WTC11 (cell line): ENCODE results near the gene CD2AP. TPM values are rescaled to one million over a fixed set of nuclear protein-coding genes. Genes with fewer than 3 reads are reported as not detected.
"Not testable (repeated sequence)": the region's sequence is repeated elsewhere in the genome, so short reads cannot be mapped to it uniquely, and the experiment has no call there.

Experiments used
- ATAC-seq: fragments of 200-7000 bp; cut with Tn5 transposase; 2 replicates; pipeline ENCODE4 v1.10.0; 2021; ENCODE audit warnings: mild to moderate bottlenecking, moderate library complexity
- CTCF ChIA-PET: fragments of 300-600 bp; sonication (Branson Sonifier 250); formaldehyde crosslinking; loops from one replicate; lab custom pipeline; 2021; ENCODE audit warnings: antibody characterized with exemption; lab: Charles Lee
- POLR2A ChIA-PET: fragments of 350-600 bp; sonication (Branson Sonifier 250); formaldehyde crosslinking; loops from one replicate; lab custom pipeline; 2021; ENCODE audit warnings: antibody characterized with exemption; lab: Charles Lee
- DNase-seq: peaks from one replicate; pipeline ENCODE4 v3.0.0; 2021; ENCODE audit warnings: low spot score
- H3K27ac Mint-ChIP-seq: 2 replicates; pipeline ENCODE4 v1.8.0; 2021; ENCODE audit warnings: mixed read lengths
- H3K27me3 Mint-ChIP-seq: 2 replicates; pipeline ENCODE4 v1.8.0; 2021; ENCODE audit warnings: low read depth, mild to moderate bottlenecking, moderate library complexity, mixed read lengths
- H3K36me3 Mint-ChIP-seq: 2 replicates; pipeline ENCODE4 v1.8.0; 2021; ENCODE audit warnings: mixed read lengths
- H3K4me1 Mint-ChIP-seq: 2 replicates; pipeline ENCODE4 v1.8.0; 2022; ENCODE audit warnings: mixed read lengths
- H3K4me3 Mint-ChIP-seq: 2 replicates; pipeline ENCODE4 v1.8.0; 2021; ENCODE audit warnings: mild to moderate bottlenecking, moderate library complexity, mixed read lengths
- H3K9me3 Mint-ChIP-seq: 2 replicates; pipeline ENCODE4 v1.8.0; 2021; ENCODE audit warnings: mixed read lengths
- ESRRA ChIP-seq: sonication (generic); formaldehyde crosslinking; IDR thresholded peaks from 2 replicates; pipeline ENCODE4 v1.8.1; 2022; ENCODE audit warnings: mild to moderate bottlenecking, missing genetic modification reagents, borderline replicate concordance
- FOXP1 ChIP-seq: sonication (generic); formaldehyde crosslinking; IDR thresholded peaks from 2 replicates; pipeline ENCODE4 v1.8.0; 2022; ENCODE audit warnings: missing genetic modification reagents, mild to moderate bottlenecking, moderate library complexity, borderline replicate concordance
- GABPB1 ChIP-seq: sonication (generic); formaldehyde crosslinking; IDR thresholded peaks from 2 replicates; pipeline ENCODE4 v1.8.1; 2023; ENCODE audit warnings: mild to moderate bottlenecking, missing genetic modification reagents
- HMGA2 ChIP-seq: fragments of 250-450 bp; sonication (Bioruptor Pico); IDR thresholded peaks from 2 replicates; pipeline ENCODE4 v1.4.0; 2021; ENCODE audit warnings: mild to moderate bottlenecking, moderate library complexity
- JUN ChIP-seq: sonication (generic); formaldehyde crosslinking; IDR thresholded peaks from 2 replicates; pipeline ENCODE4 v1.8.0; 2023; ENCODE audit warnings: mild to moderate bottlenecking, missing genetic modification reagents
- MYBL2 ChIP-seq: sonication (generic); formaldehyde crosslinking; IDR thresholded peaks from 2 replicates; pipeline ENCODE4 v1.8.1; 2023; ENCODE audit warnings: mild to moderate bottlenecking, moderate library complexity, missing genetic modification reagents
- NR1H2 ChIP-seq: sonication (generic); formaldehyde crosslinking; IDR thresholded peaks from 2 replicates; pipeline ENCODE4 v1.9.0; 2021; ENCODE audit warnings: mild to moderate bottlenecking, moderate library complexity, missing genetic modification reagents
- NR3C1 ChIP-seq: sonication (generic); formaldehyde crosslinking; conservative IDR thresholded peaks from 2 replicates; pipeline ENCODE4 v1.8.1; 2023; ENCODE audit warnings: low read depth, mild to moderate bottlenecking, missing genetic modification reagents
- TEAD1 ChIP-seq: sonication (generic); formaldehyde crosslinking; IDR thresholded peaks from 2 replicates; pipeline ENCODE4 v1.8.0; 2022; ENCODE audit warnings: mild to moderate bottlenecking, missing genetic modification reagents
- ZBTB21 ChIP-seq: sonication (generic); formaldehyde crosslinking; IDR thresholded peaks from 2 replicates; pipeline ENCODE4 v1.8.1; 2023; ENCODE audit warnings: mild to moderate bottlenecking, missing genetic modification reagents, borderline replicate concordance
- ZNF121 ChIP-seq: sonication (generic); formaldehyde crosslinking; IDR thresholded peaks from 2 replicates; pipeline ENCODE4 v1.8.0; 2023; ENCODE audit warnings: missing genetic modification reagents
- ZNF281 ChIP-seq: sonication (generic); formaldehyde crosslinking; IDR thresholded peaks from 2 replicates; pipeline ENCODE4 v1.8.0; 2023; ENCODE audit warnings: mild to moderate bottlenecking, missing genetic modification reagents
- ZNF416 ChIP-seq: fragments of 250-450 bp; sonication (Bioruptor Pico); IDR thresholded peaks from 2 replicates; pipeline ENCODE4 v1.9.0; 2021; ENCODE audit warnings: mild to moderate bottlenecking, inconsistent platforms
- total RNA-seq: library from RNA; stranded (reverse); gene quantifications from 3 replicates; pipeline ENCODE4 v1.2.3, GENCODE V29; 2021
- TF ChIP-seq, protein P1 (sequence below): fragments of 250-450 bp; sonication (Bioruptor Pico); IDR thresholded peaks from 2 replicates; pipeline ENCODE4 v1.9.0; 2021; ENCODE audit warnings: moderate library complexity, mild to moderate bottlenecking, inconsistent platforms, borderline replicate concordance
- TF ChIP-seq, protein P2 (sequence below): fragments of 250-450 bp; sonication (Bioruptor Pico); IDR thresholded peaks from 2 replicates; pipeline ENCODE4 v2.1.2; 2022; ENCODE audit warnings: mild to moderate bottlenecking, moderate library complexity
- TF ChIP-seq, protein P3 (sequence below): sonication (generic); formaldehyde crosslinking; IDR thresholded peaks from 2 replicates; pipeline ENCODE4 v1.8.1; 2023; ENCODE audit warnings: mild to moderate bottlenecking, missing genetic modification reagents, moderate library complexity

The CD2AP gene
- total RNA-seq, 1 experiment from 2014 or later: 77.0 TPM

DNA sequence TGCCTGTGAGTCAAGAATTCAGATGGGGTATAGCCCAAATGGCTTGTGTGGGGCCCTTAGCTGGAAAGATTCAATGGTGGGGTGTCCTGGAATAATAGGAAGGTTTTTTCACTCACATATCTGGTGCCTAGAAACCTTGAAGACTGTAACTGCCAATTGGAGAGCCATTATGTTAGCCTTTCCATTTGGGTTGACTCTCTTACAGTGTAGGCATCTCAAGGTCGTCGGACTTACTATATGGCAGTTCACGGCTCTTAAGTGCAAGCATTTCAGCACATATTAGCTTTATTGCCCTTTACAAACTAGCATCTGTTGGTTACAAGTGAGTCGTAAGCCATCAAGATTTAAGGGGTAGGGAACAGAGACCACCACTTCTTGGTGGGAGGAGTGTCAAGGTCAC, 74.1 kb downstream of the CD2AP start (continued):
- TF ChIP-seq, protein P1, sequence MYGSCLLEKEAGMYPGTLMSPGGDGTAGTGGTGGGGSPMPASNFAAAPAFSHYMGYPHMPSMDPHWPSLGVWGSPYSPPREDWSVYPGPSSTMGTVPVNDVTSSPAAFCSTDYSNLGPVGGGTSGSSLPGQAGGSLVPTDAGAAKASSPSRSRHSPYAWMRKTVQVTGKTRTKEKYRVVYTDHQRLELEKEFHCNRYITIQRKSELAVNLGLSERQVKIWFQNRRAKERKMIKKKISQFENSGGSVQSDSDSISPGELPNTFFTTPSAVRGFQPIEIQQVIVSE (CRISPR knock-in tag): no peak

- no peak for DNase-seq
- Mint-ChIP-seq H3K27ac (no peak overlapping the region), H3K4me3 (no peak overlapping the region), H3K4me1 (no peaks in the 10 kb centered on the region), H3K27me3 (no peaks in the 10 kb centered on the region), H3K9me3 (peaks cover 56% of the 10 kb centered on the region), H3K36me3 (peaks cover 74% of the 10 kb centered on the region)
- ChIA-PET CTCF (no interaction called here), POLR2A (no interaction called here)
- TF ChIP-seq ZBTB21 (CRISPR knock-in tag) (no peak), ZNF281 (CRISPR knock-in tag) (no peak), FOXP1 (CRISPR knock-in tag) (no peak), MYBL2 (CRISPR knock-in tag) (no peak), NR3C1 (no peak), ESRRA (no peak), TEAD1 (CRISPR knock-in tag) (no peak), JUN (CRISPR knock-in tag) (no peak), GABPB1 (no peak), HMGA2 (CRISPR knock-in tag) (no peak), NR1H2 (CRISPR knock-in tag) (no peak), ZNF416 (CRISPR knock-in tag) (no peak)
- TF ChIP-seq, protein P1 (CRISPR knock-in tag): no peak
- TF ChIP-seq, protein P2, sequence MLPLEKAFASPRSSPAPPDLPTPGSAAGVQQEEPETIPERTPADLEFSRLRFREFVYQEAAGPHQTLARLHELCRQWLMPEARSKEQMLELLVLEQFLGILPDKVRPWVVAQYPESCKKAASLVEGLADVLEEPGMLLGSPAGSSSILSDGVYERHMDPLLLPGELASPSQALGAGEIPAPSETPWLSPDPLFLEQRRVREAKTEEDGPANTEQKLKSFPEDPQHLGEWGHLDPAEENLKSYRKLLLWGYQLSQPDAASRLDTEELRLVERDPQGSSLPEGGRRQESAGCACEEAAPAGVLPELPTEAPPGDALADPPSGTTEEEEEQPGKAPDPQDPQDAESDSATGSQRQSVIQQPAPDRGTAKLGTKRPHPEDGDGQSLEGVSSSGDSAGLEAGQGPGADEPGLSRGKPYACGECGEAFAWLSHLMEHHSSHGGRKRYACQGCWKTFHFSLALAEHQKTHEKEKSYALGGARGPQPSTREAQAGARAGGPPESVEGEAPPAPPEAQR: no peak
- TF ChIP-seq, protein P3, sequence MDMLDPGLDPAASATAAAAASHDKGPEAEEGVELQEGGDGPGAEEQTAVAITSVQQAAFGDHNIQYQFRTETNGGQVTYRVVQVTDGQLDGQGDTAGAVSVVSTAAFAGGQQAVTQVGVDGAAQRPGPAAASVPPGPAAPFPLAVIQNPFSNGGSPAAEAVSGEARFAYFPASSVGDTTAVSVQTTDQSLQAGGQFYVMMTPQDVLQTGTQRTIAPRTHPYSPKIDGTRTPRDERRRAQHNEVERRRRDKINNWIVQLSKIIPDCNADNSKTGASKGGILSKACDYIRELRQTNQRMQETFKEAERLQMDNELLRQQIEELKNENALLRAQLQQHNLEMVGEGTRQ (CRISPR knock-in tag): no peak
- no peak for ATAC-seq
Observed at GRCh38 chr6:47552319-47552718, 74.7 kb downstream of the CD2AP start.

- not testable (repeated sequence) for DNase-seq
Observed at GRCh38 chr6:47553243-47553642, 75.7 kb downstream of the CD2AP start.

DNA sequence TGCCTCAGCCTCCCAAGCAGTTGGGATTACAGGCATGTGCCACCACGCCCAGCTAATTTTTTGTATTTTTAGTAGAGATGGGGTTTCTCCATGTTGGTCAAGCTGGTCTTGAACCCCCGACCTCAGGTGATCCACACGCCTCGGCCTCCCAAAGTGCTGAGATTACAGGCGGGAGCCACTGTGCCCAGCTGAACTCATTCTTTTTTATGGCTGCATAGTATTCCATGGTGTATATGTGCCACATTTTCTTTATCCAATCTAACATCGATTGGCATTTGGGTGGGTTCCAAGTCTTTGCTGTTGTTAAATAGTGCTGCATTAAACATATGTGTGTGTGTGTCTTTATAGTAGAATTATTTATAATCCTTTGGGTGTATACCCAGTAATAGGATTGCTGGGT, 78.9 kb downstream of the CD2AP start:
- POLR2A ChIA-PET, CTCF ChIA-PET, ATAC-seq, H3K4me1 Mint-ChIP-seq, H3K27ac Mint-ChIP-seq, H3K27me3 Mint-ChIP-seq, H3K4me3 Mint-ChIP-seq, DNase-seq: not testable (repeated sequence)
- Mint-ChIP-seq H3K9me3 (peaks cover 23% of the 10 kb centered on the region), H3K36me3 (peaks cover 38% of the 10 kb centered on the region)

More at GRCh38 chr6:47553243-47553642, 75.7 kb downstream of the CD2AP start:
- H3K27ac Mint-ChIP-seq, H3K4me1 Mint-ChIP-seq, H3K27me3 Mint-ChIP-seq, CTCF ChIA-PET, ATAC-seq, H3K4me3 Mint-ChIP-seq: not testable (repeated sequence)
- POLR2A ChIA-PET: interaction anchor here (1.0 kb wide), 1 partner anchor 10 kb away, joined by 5 read pairs; no protein-coding TSS in a partner anchor
- Mint-ChIP-seq H3K36me3 (peaks cover 68% of the 10 kb centered on the region), H3K9me3 (peaks cover 51% of the 10 kb centered on the region)
- 0 out of 2 replicates have a peak, but pooled peaks have one; percentile 53 for TF ChIP-seq ZNF121 (CRISPR knock-in tag)
